Fibroblast of the aortic adventitia (primary cell): Measurements from ENCODE around the gene NXPE3. TPM values are rescaled to one million over a fixed set of nuclear protein-coding genes. Genes with fewer than 3 reads are reported as not detected.

Experiments used
- DNase-seq: peaks from one replicate; pipeline ENCODE4 v3.0.0-alpha.2; 2010; ENCODE audit warnings: low read depth
- H3K4me3 ChIP-seq: 2 replicates; pipeline ENCODE4 v1.5.1; 2011; ENCODE audit warnings: low read depth, mild to moderate bottlenecking, control low read depth, low read length, moderate library complexity
- CTCF ChIP-seq: IDR thresholded peaks from 2 replicates; pipeline ENCODE4 v1.5.1; 2011; ENCODE audit warnings: mild to moderate bottlenecking, low read length, control low read depth, inconsistent platforms; ENCODE audit not compliant: insufficient read depth
- total RNA-seq: library from RNA; depleted of rRNA; stranded (reverse); fragments of >200 nt; gene quantifications from 2 replicates; pipeline ENCODE4 v1.2.3, GENCODE V29; 2012; ENCODE audit warnings: low replicate concordance

The NXPE3 gene
- total RNA-seq, 1 donor, result 19.7 TPM

GRCh38 chr3:101803939-101804338 is 24.9 kb downstream of the NXPE3 start:
- no peak for TF ChIP-seq CTCF
- DNase-seq, result no peak
- no peak overlapping the region for H3K4me3 ChIP-seq

- DNase-seq, result no peak
- no peak overlapping the region for H3K4me3 ChIP-seq
- no peak for TF ChIP-seq CTCF
Observed at GRCh38 chr3:101806491-101806890, 27.5 kb downstream of the NXPE3 start.

GRCh38 chr3:101807888-101808287 is 28.9 kb downstream of the NXPE3 start:
- H3K4me3 ChIP-seq, result no peak overlapping the region
- no peak for DNase-seq
- TF ChIP-seq CTCF, result no peak

GRCh38 chr3:101809178-101810021 is 30.4 kb downstream of the NXPE3 start:
- DNase-seq, result peak; percentile 66
- H3K4me3 ChIP-seq, result no peak overlapping the region
- TF ChIP-seq CTCF, result peak; percentile 65

GRCh38 chr3:101810022-101810418 is 31.0 kb downstream of the NXPE3 start:
- H3K4me3 ChIP-seq, result no peak overlapping the region
- TF ChIP-seq CTCF, result no peak
- no peak for DNase-seq

GRCh38 chr3:101811875-101812274 is 32.9 kb downstream of the NXPE3 start:
- no peak for DNase-seq
- no peak overlapping the region for H3K4me3 ChIP-seq
- no peak for TF ChIP-seq CTCF
